Immature natural killer cell (primary cell): ENCODE results near the gene CNKSR3. TPM values are rescaled to one million over a fixed set of nuclear protein-coding genes. Genes with fewer than 3 reads are reported as not detected.

Experiments
- DNase-seq, 3 donors: peaks; one replicate each; pipeline ENCODE4 v3.0.0; 2022; ENCODE audit warnings: mixed read lengths in 1 of 3
- H3K27ac Mint-ChIP-seq, 6 donors: one replicate each; pipeline ENCODE4 v1.8.0; 2020; ENCODE audit warnings: mixed read lengths in 6 of 6, mild to moderate bottlenecking in 5 of 6, inconsistent platforms in 4 of 6, moderate library complexity in 3 of 6
- H3K27me3 Mint-ChIP-seq, 3 donors: one replicate each; pipeline ENCODE4 v1.8.0; 2020 to 2021; ENCODE audit warnings: low read depth in 3 of 3, mild to moderate bottlenecking in 3 of 3, mixed read lengths in 3 of 3, moderate library complexity in 3 of 3, inconsistent platforms in 1 of 3
- H3K36me3 Mint-ChIP-seq, 3 donors: one replicate each; pipeline ENCODE4 v1.8.0; 2020; ENCODE audit warnings: mixed read lengths in 3 of 3, inconsistent platforms in 2 of 3, mild to moderate bottlenecking in 2 of 3
- H3K4me1 Mint-ChIP-seq, 2 donors: one replicate each; pipeline ENCODE4 v1.8.0; 2020; ENCODE audit warnings: inconsistent platforms in 2 of 2, mild to moderate bottlenecking in 2 of 2, mixed read lengths in 2 of 2, moderate library complexity in 1 of 2
- H3K4me3 Mint-ChIP-seq, 5 donors: one replicate each; pipeline ENCODE4 v1.8.0; 2020; ENCODE audit warnings: mild to moderate bottlenecking in 5 of 5, mixed read lengths in 5 of 5, inconsistent platforms in 3 of 5, moderate library complexity in 3 of 5
- H3K9me3 Mint-ChIP-seq, 6 donors: one replicate each; pipeline ENCODE4 v1.8.0; 2020; ENCODE audit warnings: mild to moderate bottlenecking in 6 of 6, mixed read lengths in 6 of 6, inconsistent platforms in 4 of 6, moderate library complexity in 3 of 6
- polyA plus RNA-seq, 3 donors: library from polyadenylated mRNA; unstranded; fragments of 300-500 nt; fragmentation: Illumina TruSeq; gene quantifications; one replicate each; pipeline ENCODE4 v1.2.3, GENCODE V29; 2021

The CNKSR3 gene
- polyA plus RNA-seq, 3 donors from 2014 or later, result 0.13 TPM; not detected in 2

- Mint-ChIP-seq H3K9me3 (no peaks in the 10 kb centered on the region), H3K36me3 (peaks cover 0 to 4% (median 0%) of the 10 kb centered on the region in 3 donors), H3K27ac (no peak overlapping the region), H3K4me3 (no peak overlapping the region), H3K27me3 (peaks cover under 1 to 7% (median 4%) of the 10 kb centered on the region in 3 donors), H3K4me1 (peaks cover 0 to 7% of the 10 kb centered on the region in 2 donors)
- DNase-seq, result no peak
These were observed 160.2 kb downstream of the CNKSR3 start for GRCh38 chr6:154350293-154350692.

- Mint-ChIP-seq H3K4me1 (no peaks in the 10 kb centered on the region), H3K4me3 (no peak overlapping the region), H3K36me3 (no peaks in the 10 kb centered on the region), H3K27me3 (peaks cover 2 to 4% (median 4%) of the 10 kb centered on the region in 3 donors), H3K9me3 (peaks cover 0 to 2% (median 0%) of the 10 kb centered on the region in 6 donors), H3K27ac (no peak overlapping the region)
- no peak for DNase-seq
These were observed 162.5 kb downstream of the CNKSR3 start for GRCh38 chr6:154347981-154348380.

GRCh38 chr6:154345811-154346210, 164.7 kb downstream of the CNKSR3 start:
- Mint-ChIP-seq H3K27ac (no peak overlapping the region), H3K4me3 (no peak overlapping the region), H3K36me3 (no peaks in the 10 kb centered on the region), H3K4me1 (no peaks in the 10 kb centered on the region), H3K27me3 (peaks cover 3 to 5% (median 4%) of the 10 kb centered on the region in 3 donors), H3K9me3 (peaks cover 0 to 2% (median 0%) of the 10 kb centered on the region in 6 donors)
- DNase-seq, result no peak

GRCh38 chr6:154343473-154344308, 166.8 kb downstream of the CNKSR3 start:
- H3K27me3 Mint-ChIP-seq, result peaks cover 4 to 5% (median 5%) of the 10 kb centered on the region in 3 donors
- no peak overlapping the region for H3K4me3 Mint-ChIP-seq
- H3K27ac Mint-ChIP-seq, result no peak overlapping the region
- no peaks in the 10 kb centered on the region for H3K4me1 Mint-ChIP-seq
- DNase-seq, result peak in 1 of 3 donors; percentile 1
- H3K36me3 Mint-ChIP-seq, result no peaks in the 10 kb centered on the region
- H3K9me3 Mint-ChIP-seq, result peaks cover 0 to 2% (median 0%) of the 10 kb centered on the region in 6 donors

- H3K36me3 Mint-ChIP-seq, result no peaks in the 10 kb centered on the region
- DNase-seq, result no peak
- no peak overlapping the region for H3K27ac Mint-ChIP-seq
- no peak overlapping the region for H3K4me3 Mint-ChIP-seq
- peaks cover 0 to 2% (median 0%) of the 10 kb centered on the region in 6 donors for H3K9me3 Mint-ChIP-seq
- peaks cover 4 to 5% (median 5%) of the 10 kb centered on the region in 3 donors for H3K27me3 Mint-ChIP-seq
- H3K4me1 Mint-ChIP-seq, result peaks cover 0 to 9% of the 10 kb centered on the region in 2 donors
These were observed 168.6 kb downstream of the CNKSR3 start for GRCh38 chr6:154341871-154342270.

GRCh38 chr6:154341336-154341735, 169.1 kb downstream of the CNKSR3 start:
- peaks cover 3 to 5% (median 4%) of the 10 kb centered on the region in 3 donors for H3K27me3 Mint-ChIP-seq
- peaks cover 0 to 9% of the 10 kb centered on the region in 2 donors for H3K4me1 Mint-ChIP-seq
- H3K9me3 Mint-ChIP-seq, result peaks cover 0 to 3% (median 0%) of the 10 kb centered on the region in 6 donors
- no peak overlapping the region for H3K4me3 Mint-ChIP-seq
- H3K27ac Mint-ChIP-seq, result no peak overlapping the region
- no peaks in the 10 kb centered on the region for H3K36me3 Mint-ChIP-seq
- no peak for DNase-seq

Other genes starting within 250 kb of the CNKSR3 start
- 10 to 100 TPM; 31.2 to 54.3 (median 35.2) TPM for gene IPCEF1, start 153.9 kb downstream of the CNKSR3 start, polyA plus RNA-seq
- gene SCAF8, start 222.7 kb upstream of the CNKSR3 start, polyA plus RNA-seq, result 10 to 100 TPM in 1 of 3 donors, 1 to 10 TPM in 2; 6.4 to 18.2 (median 8.1) TPM